Measurements from ENCODE around the gene KRT40.

KRT40 gene

GRCh38 chr17:40984226-40984625 lies at the start of gene KRT40:
Gene KRT40 (minus strand): TSS chr17:40984326. CDS start chr17:40984273, 53 bp downstream.
- no peak for FAIRE-seq
- DNase-seq (ENCODE audit: insufficient read length, low spot score), result no peak

- FAIRE-seq (no peak), DNase-seq (ENCODE audit: insufficient read length, low spot score) (no peak)
These were observed 45.6 kb upstream of the KRT40 start, which contains the start of gene KRTAP1-4 for GRCh38 chr17:41029633-41030245. Gene KRTAP1-4 (minus strand): TSS chr17:41030195. CDS start chr17:41030078, 117 bp downstream.

GRCh38 chr17:41026715-41027471 lies 42.8 kb upstream of the KRT40 start, which contains the start of gene KRTAP1-5:
Gene KRTAP1-5 (minus strand): TSS chr17:41027208. CDS start chr17:41027155, 53 bp downstream.
- DNase-seq (ENCODE audit: insufficient read length, low spot score) (no peak), FAIRE-seq (no peak)

GRCh38 chr17:41024697-41025096 lies 40.6 kb upstream of the KRT40 start:
- no peak for DNase-seq (ENCODE audit: insufficient read length, low spot score)
- no peak for FAIRE-seq

- DNase-seq (ENCODE audit: insufficient read length, low spot score) (no peak), FAIRE-seq (no peak)
These were observed 36.2 kb upstream of the KRT40 start for GRCh38 chr17:41020336-41020735.

- no peak for FAIRE-seq
- DNase-seq (ENCODE audit: insufficient read length, low spot score), result no peak
These were observed 35.3 kb upstream of the KRT40 start for GRCh38 chr17:41019415-41019814.

GRCh38 chr17:41018541-41018940 lies 34.4 kb upstream of the KRT40 start:
- FAIRE-seq, result no peak

DNA sequence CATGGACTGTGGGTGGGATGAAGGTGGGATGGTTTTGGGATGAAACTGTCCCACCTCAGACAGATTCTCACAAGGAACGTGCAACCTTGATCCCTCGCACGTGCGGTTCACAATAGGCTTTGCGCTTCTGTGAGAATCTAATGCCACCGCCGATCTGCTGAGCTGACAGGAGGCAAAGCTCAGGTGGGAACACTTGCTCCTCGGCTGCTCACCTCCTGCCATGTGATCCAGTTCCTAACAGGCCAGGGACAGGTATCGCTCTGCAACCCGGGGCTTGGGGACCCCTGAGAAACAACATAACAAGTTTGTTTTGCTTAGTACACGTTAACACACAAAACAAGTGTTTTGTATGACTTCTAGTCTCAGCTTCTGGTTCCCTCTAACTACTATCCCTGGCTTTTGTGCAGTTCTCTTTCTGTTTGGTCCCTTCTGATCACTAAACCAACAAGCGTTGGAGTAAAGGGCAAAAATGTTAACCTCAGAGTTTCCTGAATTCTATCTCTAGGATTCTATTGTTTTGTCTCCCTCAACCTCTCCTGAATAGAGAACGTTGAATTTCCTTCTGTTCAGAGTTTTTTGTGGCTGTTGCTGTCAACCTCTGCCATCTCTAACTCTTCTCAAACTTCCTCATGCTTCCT lies 32.6 kb upstream of the KRT40 start:
- no peak for DNase-seq (ENCODE audit: insufficient read length, low spot score)
- no peak for FAIRE-seq

More at GRCh38 chr17:41018541-41018940, 34.4 kb upstream of the KRT40 start:
- DNase-seq (ENCODE audit: insufficient read length, low spot score), result no peak

DNA sequence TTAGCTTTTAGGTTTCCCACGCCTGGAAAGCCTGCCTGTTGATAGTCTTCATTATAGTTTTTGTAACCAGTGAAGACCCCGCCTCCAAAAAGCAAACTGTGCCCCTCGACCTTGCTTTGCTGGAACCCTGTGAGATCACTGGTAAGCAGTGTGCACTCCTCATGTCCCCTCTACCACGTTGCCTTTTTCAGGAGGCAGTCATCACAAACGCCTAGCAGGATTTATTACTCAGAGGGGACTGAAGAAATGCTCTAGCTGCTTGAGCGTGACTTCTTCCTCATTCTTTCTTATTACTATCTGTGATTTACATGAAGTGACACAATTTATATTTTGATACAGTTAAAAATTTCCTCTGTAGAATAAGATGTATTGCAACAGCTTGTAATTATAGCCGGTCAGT lies 31.3 kb upstream of the KRT40 start:
- FAIRE-seq, result no peak
- DNase-seq (ENCODE audit: insufficient read length, low spot score), result no peak

- no peak for DNase-seq (ENCODE audit: insufficient read length, low spot score)
- FAIRE-seq, result no peak
These were observed 29.5 kb upstream of the KRT40 start for GRCh38 chr17:41013606-41014005.

- FAIRE-seq (no peak), DNase-seq (ENCODE audit: insufficient read length, low spot score) (no peak)
These were observed 29.1 kb upstream of the KRT40 start for GRCh38 chr17:41013181-41013580.

DNA sequence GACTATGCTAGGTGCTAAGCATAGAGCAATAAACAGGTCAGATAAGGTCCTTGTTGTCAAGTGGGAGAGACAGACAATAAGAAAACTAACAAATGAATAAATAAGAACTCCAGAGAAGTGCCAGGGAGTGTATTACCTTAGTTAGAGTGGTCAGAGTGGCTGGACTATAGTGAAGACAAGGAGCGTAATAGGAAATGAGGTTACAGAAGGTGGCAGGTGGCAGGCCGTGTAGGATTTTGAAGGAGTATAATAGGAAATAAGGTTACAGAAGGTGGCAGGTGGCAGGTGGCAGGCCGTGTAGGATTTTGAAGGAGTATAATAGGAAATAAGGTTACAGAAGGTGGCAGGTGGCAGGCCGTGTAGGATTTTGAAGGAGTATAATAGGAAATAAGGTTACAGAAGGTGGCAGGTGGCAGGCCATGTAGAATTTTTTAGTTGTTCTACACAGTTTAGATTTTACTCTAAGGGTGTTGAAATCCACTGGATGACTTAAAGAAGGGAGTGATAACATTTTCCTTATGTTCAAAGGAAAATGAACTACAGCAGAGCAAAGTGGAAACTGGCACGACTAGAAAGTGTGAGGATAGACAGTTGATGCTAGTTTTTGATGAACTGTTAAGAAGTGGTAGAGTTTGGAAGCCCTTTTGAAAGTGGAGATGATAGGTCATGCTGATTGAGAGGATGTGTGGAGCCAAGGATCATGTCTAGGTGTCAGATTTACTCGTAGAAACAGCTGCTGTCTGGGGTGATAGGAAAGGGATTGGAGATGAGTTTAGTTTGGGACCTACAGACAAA lies 28.4 kb upstream of the KRT40 start:
- DNase-seq (ENCODE audit: insufficient read length, low spot score), result no peak
- no peak for FAIRE-seq

DNA sequence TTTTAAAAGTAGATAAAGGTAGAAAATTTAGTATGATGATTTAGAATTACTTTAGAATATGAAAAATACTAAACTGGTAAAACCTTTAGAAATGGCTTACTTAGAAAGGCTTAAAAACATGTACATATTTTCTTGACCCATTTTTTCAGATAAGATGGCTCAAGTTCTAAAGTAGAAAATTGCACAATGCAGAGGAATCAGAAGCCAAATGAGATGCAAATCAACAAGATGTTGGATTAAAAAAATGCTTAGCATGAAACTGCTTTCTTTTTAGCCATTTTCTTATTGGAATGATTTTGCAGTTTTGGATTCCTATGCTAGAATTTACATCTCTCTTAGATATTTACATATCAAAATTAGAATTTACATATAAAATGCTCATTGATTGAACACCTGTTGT lies 26.3 kb upstream of the KRT40 start:
- FAIRE-seq (no peak), DNase-seq (ENCODE audit: insufficient read length, low spot score) (no peak)

GRCh38 chr17:41009936-41010335 lies 25.8 kb upstream of the KRT40 start:
- no peak for FAIRE-seq

GRCh38 chr17:41009301-41009760 lies 25.2 kb upstream of the KRT40 start:
- DNase-seq (ENCODE audit: insufficient read length, low spot score), result no peak
- FAIRE-seq, result no peak

More at GRCh38 chr17:41009936-41010335, 25.8 kb upstream of the KRT40 start:
- no peak for DNase-seq (ENCODE audit: insufficient read length, low spot score)

DNA sequence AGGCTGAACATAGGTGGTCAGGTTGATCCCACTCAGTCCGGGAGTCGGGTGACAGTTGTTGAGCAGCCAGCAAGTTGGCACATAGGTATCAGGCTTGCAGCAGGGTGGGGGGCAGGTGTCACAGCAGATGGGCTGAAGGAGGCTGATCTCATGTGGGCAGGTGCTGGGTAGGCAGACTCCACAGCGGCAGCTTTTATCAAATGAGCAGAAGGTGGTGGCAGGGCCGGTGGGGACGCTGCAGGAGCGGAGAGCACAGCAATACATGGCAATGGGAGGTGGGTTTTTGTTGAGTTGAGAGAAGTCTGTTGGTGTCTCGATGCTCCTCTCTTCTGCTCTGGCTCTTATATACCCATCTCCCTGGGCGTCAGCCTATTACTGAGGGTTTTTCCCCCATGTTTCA lies 24.7 kb upstream of the KRT40 start, which contains the start of gene KRTAP3-1:
Gene KRTAP3-1, minus strand, starts transcription at position 318 of the 400 bp plus-strand sequence. Its CDS starts 54 bp downstream, at position 264.
- DNase-seq (ENCODE audit: insufficient read length, low spot score) (no peak), FAIRE-seq (no peak)

DNA sequence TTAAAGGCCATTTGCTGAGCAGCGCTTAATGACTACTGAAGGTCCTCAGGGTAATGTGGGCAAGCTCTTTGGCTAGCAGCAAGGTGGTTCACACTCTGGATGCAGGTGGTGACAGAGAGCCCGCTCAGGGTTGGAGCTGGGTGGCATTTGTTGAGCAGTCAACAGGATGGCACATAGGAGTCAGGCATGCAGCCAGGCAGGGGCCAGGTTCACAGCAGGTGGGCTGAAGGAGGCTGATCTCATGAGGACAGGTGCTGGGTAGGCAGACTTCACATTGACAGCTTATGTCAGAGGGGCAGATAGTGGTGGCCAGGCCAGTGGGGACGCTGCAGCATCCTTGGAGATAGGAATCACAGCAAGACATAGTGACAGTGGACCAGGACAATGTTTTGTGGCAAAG lies 20.3 kb upstream of the KRT40 start:
- DNase-seq (ENCODE audit: insufficient read length, low spot score) (no peak), FAIRE-seq (no peak)

- no peak for DNase-seq (ENCODE audit: insufficient read length, low spot score)
- FAIRE-seq, result no peak
These were observed 19.8 kb upstream of the KRT40 start for GRCh38 chr17:41003926-41004325.

DNA sequence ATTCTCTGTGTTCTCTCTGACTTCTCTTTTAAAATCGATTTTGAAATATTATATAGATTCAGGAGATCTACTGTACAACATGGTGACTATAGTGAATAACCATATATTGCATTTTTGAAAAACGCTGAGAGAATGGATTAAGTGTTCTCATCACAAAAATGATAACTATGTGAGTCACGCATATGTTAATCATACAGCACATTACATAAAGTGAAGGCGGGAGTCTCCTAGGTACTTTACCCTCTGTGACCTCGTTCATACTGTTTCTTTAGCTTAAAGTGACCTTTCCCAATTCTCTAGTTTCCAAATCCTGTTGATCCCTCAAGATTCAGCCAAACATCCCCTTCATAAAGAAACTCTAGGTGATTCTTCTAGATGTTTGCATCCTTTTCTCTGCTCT lies 18.7 kb upstream of the KRT40 start:
- DNase-seq (ENCODE audit: insufficient read length, low spot score) (no peak), FAIRE-seq (no peak)

- DNase-seq (ENCODE audit: insufficient read length, low spot score), result no peak
- no peak for FAIRE-seq
These were observed 17.7 kb upstream of the KRT40 start for GRCh38 chr17:41001795-41002194.
